NCI-H526 treated with DMSO at 0.1 percent for 48 hours (cell line): ENCODE results near the gene UQCRC1.

ENCODE experiments used
- DNase-seq: peaks from one replicate; lab custom pipeline; 2025; lab: John Stamatoyannopoulos, UW

The UQCRC1 gene

GRCh38 chr3:48598323-48599076 lies 10.9 kb downstream of the UQCRC1 start:
- peak; percentile 12 for DNase-seq

- DNase-seq: no peak
Observed at GRCh38 chr3:48597408-48597800, 12.0 kb downstream of the UQCRC1 start.

DNA sequence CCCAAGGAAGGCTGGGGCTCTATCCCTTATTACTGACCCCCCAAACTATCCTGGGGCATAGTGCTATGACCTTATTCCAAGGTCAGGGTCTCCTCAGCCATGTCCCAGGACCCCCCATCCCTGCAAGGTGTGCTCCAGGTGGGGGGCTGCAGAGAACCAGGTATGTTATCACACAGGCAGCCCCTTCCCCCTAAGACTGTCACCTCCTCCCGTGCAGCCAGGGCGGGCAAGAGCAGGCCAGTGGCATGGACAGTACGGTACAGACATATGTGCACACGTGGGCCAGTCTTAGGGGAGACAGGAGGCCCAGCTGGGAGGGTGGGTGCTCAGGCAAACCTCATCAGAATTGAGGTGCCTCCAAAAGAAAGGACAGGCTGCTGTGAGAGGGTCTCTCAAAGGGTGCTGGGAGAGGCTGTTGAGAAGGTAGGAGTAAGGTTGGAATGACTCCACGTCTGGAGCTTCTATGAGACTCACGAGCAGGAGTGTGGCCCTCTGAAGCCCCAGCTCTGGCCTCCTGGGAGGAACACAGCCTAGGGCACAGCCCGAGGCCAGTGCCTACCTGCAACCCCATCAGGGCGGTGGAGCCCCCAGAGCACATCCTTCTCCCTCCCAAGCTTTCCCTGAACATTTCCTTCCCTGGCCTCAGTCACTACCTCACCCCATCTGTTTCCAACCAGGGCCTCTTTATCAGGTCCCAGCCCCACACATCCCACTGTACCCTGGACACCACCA lies 12.6 kb downstream of the UQCRC1 start:
- no peak for DNase-seq

GRCh38 chr3:48596157-48596556 lies 13.3 kb downstream of the UQCRC1 start:
- no peak for DNase-seq

DNA sequence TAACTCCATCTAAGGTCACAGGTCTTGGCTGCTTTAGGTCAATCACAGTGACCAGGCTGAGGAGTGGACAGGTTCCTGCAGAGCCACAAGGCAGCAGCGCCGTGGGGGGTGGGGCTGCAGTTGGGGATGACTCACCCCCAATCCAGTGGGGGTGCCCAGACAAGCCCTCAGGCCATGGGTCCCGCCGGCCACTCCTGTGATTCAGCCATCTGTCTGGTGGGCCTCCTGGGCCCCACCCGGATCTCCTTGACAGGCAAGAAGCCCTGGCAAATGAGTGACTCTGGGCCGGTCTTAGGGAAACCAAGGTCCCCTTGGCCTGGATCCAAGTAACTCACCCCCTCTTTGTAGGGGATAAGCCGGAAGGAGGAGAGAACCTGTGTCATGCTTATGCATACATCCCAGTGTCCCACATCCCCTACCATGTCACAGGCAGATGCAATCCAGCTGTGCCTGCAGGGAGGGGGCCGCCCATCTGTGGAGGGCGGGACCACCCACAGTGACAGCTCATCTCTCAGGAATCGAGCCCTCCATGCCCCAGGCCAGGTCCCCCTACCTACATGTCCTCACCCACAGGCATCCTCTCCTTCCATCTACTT lies 13.8 kb downstream of the UQCRC1 start:
- no peak for DNase-seq

GRCh38 chr3:48595075-48595525 lies 14.3 kb downstream of the UQCRC1 start, which contains the start of gene COL7A1:
TSS of gene COL7A1 (minus strand) at chr3:48595329. CDS start at chr3:48595159, 170 bp downstream.
- no peak for DNase-seq

GRCh38 chr3:48594417-48595049 lies 14.9 kb downstream of the UQCRC1 start:
- no peak for DNase-seq

DNA sequence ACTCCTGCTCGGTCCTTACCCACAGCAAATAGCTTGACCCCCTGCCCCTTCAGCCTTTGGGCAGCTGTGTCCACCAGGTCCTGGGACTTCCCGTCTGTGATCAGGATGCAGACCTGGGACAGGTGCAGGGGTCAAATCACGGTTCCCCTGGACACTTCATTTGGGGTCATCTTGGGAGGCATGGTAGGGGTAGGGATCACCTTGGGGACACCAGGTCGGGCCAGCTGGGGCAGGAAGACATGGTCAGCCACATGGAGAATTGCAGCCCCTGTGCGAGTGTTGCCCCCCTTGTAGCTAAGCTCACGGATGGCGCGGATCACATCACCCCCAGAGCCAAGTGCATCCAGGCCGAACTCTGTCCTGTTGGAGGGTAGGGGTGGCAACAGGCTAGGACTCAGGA lies 16.1 kb downstream of the UQCRC1 start:
- no peak for DNase-seq

DNA sequence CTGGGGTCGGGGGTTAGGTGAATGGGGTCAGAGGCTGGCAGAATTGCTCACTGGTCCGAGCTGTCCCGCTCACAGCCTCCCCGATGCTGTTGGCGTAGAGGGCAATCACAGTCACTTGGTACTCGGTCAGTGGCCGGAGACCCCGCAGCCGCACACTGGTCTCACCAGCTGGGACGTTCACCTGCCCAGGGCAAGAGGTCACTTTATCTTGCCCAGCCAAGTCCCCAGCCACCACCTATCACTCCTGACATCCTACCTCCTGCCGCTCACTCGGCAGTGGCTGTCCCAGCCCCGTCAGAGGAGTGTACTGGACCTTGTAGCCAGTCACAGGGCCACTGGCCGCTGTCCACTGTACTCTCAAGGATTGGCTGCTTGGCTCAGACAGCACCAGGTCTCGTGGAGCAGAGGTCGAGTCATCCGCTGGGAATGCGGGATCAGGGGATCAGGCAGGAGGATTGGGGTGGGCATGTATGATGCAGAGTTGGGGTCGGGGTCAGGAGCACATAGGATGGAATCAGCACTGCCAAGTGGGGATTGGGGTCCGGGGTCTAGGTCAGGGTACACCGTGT lies 16.8 kb downstream of the UQCRC1 start:
- no peak for DNase-seq

DNA sequence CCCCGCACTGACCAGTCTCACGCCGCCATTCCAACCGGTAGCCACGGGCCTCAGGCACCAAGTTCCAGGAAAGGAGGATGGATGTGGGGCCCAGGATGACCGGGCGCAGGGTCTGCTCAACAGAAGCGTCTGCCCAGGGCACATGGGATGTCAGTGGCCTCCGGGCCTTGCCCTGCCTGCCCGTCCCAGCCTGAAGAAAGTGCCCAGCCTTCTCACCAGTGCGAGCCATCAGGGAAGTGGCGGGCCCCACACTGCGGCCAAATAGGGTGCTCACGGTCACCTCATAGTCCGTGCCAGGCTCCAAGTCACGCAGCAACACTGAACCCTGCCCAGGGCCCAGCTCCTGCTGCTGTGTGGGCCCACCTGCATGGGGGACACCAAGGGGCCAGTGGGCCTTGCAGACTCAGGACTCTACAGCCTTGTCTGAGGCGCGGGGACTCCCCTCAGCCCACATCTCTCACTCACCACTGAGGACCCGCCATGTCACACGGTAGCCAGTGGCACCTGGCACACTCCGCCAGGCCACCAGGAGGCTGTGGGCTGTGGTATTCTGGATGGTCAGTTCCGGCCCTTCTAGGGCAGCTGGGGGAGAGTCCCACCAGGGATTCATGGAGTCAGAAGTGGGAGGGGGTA lies 17.4 kb downstream of the UQCRC1 start:
- DNase-seq: no peak

- DNase-seq: no peak
Observed at GRCh38 chr3:48591436-48591835, 18.0 kb downstream of the UQCRC1 start.

DNA sequence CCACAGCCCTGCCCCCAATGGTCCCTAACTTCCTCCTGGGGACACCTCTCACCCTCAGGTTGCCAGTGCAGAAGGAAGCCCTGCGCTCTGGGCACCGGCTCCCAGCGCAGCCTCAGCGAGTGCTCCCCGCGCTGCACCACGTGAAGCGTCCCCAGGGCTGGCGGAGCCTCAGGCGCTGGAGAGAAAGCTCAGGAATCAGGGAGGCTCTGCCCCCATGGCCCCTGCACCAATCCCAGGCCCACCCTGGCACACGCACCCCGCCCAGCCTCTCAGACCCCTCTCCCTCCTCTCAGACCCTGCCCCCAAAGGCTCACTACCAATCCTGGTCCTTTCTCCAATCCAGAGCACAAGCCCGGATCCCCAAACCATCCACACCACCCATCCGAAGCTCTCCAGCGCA lies 21.2 kb downstream of the UQCRC1 start:
- no peak for DNase-seq

GRCh38 chr3:48587686-48588085 lies 21.8 kb downstream of the UQCRC1 start:
- DNase-seq: no peak

DNA sequence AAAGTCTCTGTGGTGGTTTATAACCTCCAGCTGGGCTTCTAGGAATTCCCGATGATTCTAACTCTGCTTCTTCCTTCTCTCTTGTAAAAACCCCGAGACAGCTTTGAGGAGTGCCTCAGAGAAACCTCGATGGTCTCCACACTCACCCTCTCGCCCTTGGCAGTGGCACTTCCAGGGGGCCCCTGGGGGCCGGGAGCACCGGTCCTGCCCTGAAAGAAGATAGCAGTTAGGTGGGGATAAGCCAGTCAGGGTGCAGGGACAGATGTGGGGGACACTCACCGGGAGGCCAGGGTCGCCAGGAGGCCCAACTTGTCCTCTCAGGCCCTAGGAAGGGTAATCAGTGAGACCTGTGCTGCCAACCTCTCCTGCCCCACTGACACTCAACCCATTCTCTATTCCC lies 24.0 kb downstream of the UQCRC1 start:
- no peak for DNase-seq

DNA sequence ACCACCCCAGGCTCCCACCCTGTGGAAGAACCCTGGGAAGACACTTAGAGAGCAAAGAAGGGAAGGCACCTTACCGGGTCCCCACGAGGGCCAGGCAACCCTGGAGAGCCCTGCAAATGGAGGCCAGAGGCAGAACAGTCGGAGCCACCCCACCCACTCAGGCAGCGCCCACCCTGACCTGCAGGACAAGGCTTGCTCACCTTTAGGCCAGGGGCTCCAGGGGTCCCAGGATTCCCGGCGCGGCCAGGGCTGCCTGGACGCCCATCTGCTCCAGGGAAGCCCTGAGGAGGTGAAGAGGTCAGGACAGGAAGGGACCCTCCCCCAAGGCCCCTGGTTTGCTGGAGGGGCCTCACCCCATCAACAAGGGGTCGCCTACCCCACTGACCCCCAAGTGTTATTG lies 24.6 kb downstream of the UQCRC1 start:
- DNase-seq: no peak

GRCh38 chr3:48581621-48582481 lies 27.6 kb downstream of the UQCRC1 start:
- no peak for DNase-seq

DNA sequence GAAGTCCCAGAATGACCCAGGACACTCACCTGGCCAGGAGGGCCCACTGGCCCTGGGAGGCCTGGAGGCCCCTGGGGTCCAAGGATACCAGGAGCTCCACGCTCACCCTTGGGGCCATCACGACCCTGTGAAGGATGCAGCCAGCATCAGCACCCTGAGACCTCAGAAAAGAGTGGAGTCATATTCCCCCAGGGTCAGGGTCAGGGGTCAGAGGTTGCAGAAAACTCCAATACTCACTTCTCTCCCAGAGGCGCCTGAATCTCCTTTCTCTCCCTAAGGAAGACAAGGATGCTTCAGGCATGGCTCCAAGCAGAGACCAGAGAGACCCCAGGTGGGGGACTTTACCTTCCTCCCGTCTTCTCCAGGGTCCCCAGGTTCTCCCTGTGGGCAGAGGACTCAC lies 32.8 kb downstream of the UQCRC1 start:
- DNase-seq: no peak

DNA sequence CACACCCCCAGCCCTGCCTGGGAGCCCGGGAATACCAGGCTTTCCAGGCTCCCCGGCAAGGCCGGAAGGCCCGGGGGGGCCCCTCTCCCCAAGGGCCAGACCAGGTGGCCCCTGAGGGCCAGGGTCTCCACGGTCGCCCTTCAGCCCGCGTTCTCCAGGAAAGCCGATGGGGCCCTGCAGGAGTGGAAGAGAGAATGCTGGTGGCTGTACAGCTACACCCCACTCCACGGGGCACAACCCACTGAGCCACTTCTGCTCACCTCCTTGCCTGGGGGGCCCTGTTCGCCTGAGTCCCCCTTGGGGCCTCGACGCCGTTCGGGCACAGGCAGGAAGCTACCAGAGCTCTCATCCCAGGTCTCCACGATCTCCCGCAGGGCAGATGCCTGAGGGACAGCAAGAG lies 34.1 kb downstream of the UQCRC1 start:
- no peak for DNase-seq

DNA sequence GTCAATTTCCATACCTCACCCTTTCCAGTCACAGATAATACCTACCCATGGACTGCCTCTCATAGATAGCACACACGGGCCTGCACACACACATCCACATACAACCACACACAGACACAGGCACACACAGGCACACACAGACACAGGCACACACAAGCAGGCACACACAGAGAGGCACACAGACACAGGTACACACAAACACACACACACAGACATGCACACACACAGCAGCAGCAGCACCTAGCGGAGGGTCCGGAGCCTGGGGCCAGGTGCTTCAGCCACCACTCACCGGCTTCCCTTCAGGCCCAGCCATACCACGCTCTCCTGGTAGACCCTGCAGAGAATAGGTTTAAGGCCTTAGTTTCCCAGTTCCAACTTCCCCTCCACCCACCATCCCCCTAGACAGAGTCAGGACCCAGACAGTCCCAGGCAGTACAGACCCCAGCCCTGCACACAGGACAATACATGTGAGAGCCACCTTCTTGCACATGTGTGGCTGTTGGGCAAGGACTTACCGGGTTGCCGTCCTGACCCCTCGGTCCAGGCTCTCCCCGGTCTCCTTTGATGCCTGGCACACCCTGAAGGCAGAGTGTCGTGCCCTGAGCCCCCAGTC lies 35.4 kb downstream of the UQCRC1 start:
- no peak for DNase-seq

- no peak for DNase-seq
Observed at GRCh38 chr3:48572517-48572916, 36.9 kb downstream of the UQCRC1 start.
